Measurements from ENCODE around the gene FXR2.

FXR2 gene

DNA sequence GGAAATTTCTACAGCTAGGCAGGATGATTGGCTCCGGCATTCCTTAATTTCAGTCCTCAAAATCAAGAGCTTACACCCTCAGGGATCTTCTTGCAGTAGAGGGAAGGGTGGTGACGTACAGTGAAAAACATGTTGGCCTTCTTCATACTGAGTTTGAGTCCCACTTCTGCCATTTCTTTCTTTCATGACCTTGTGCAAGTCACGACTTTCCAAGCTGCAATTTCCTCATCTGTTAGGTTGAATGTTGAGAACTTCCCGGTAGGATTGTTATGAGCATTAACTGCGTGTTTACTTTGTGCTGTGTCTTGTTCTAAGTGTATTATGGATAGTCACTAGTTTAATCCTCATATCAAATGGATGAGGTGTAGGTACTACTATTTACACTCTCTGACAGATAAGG, 45.1 kb downstream of the FXR2 start:
- DNase-seq, result no peak

DNA sequence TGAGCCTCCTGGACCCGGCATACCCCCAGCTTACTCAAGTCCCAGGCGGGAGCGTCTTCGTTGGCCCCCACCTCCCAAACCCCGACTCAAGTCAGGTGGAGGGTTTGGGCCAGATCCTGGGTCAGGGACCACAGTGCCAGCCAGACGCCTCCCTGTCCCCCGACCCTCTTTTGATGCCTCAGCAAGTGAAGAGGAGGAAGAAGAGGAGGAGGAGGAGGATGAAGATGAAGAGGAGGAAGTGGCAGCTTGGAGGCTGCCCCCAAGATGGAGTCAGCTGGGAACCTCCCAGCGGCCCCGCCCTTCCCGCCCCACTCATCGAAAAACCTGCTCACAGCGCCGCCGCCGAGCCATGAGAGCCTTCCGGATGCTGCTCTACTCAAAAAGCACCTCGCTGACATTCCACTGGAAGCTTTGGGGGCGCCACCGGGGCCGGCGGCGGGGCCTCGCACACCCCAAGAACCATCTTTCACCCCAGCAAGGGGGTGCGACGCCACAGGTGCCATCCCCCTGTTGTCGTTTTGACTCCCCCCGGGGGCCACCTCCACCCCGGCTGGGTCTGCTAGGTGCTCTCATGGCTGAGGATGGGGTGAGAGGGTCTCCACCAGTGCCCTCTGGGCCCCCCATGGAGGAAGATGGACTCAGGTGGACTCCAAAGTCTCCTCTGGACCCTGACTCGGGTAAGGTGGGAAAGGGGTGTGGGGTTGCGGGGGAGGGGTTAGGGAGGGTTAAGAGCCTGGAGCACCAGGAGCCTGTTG, 51.4 kb downstream of the FXR2 start:
- no peak for DNase-seq

DNA sequence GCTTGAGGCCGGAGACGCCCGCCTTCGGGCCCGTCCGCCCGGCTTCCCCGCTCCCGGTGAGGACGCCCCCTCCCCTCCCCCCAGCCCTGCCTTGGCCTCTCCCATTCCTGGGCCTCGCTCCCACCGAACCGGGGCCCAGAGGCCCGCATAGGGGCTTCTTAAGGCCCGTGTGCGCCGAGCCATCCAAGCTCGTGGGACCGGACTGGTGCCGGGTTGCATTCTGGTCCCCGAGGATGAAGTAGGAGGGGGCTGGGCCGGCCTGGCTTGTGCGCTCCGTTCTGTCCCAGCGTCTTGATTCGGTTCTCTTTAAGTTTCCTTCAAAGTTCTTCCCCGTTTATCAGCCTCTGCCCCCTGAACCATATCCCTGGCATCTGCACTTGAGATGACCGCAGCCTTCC, 52.5 kb downstream of the FXR2 start:
- DNase-seq, result no peak

DNA sequence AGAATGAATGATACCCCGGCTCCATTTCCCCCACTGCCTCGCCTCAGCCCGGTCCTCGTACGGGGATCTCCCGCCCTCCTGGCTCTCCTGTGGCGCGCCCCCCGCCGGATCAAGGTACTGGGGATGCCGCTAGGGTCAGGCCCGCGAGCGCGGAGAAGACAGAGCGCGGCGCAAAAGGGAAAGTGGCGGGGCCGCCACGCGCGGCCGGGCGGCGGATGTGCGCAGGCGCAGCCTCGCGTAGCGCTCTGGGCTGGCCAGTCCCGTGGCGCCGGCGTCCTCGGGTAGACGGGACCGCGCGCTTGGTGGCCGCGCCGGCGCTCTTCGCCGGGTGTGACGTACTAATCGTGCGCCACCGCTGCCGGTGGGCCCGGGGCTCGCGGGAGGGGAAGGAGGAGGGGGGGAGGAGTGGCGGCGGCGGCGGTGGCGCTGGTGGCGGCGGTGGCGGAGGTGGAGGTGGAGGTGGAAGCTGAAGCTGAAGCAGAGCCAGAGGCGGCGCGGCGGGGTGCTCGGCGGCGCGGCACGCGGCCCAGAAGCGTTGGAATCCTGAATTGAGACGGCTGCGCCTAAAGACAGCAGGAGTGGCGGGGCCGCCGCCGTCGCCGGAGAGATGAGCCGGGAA, 53.0 kb downstream of the FXR2 start, which contains the start of gene SENP3:
SENP3 (plus strand) TSS at position 331 of the 619 bp plus-strand sequence. CDS start 1,158 bp downstream, outside the sequence.
- peak; percentile 88 for DNase-seq

DNA sequence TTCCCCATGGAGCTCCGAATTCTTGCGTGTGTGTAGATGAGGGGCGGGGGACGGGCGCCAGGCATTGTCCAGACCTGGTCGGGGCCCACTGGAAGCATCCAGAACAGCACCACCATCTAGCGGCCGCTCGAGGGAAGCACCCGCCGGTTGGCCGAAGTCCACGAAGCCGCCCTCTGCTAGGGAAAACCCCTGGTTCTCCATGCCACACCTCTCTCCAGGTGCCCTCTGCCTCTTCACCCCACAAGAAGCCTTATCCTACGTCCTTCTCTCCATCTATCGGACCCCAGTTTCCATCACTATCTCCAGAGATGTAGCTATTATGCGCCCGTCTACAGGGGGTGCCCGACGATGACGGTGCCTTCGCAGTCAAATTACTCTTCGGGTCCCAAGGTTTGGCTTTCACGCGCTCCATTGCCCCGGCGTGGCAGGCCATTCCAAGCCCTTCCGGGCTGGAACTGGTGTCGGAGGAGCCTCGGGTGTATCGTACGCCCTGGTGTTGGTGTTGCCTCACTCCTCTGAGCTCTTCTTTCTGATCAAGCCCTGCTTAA, 53.6 kb downstream of the FXR2 start:
- peak; percentile 74 for DNase-seq

DNA sequence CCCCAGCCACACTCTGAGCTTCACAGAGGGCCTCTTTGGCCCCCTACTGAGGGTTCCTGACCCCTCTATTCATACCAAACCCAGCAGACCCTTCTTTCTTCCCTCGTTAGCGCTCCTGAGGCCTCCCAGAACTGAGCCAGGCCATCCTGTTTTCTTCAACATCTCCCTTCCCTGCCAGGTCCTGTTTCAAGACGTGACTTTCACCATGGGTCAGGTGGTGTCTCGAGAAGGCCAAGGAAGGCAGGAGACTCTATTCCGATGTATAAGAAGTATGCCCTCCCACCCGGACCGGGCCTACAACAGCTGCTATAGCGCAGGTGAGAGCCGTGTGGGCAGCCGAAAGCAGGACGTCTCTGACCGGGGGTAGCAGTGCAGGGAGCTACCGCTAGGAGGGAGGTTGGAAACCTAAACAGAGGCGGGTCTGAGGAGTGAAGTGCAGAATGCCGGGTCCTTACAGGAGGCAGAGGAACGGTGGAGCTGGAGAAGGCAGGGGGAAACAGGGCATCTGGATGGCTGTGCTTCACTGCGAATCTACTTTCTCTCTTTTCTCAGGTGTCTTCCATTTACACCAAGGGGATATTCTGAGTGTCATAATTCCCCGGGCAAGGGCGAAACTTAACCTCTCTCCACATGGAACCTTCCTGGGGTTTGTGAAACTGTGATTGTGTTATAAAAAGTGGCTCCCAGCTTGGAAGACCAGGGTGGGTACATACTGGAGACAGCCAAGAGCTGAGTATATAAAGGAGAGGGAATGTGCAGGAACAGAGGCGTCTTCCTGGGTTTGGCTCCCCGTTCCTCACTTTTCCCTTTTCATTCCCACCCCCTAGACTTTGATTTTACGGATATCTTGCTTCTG, 54.3 kb downstream of the FXR2 start:
- DNase-seq, result no peak

DNA sequence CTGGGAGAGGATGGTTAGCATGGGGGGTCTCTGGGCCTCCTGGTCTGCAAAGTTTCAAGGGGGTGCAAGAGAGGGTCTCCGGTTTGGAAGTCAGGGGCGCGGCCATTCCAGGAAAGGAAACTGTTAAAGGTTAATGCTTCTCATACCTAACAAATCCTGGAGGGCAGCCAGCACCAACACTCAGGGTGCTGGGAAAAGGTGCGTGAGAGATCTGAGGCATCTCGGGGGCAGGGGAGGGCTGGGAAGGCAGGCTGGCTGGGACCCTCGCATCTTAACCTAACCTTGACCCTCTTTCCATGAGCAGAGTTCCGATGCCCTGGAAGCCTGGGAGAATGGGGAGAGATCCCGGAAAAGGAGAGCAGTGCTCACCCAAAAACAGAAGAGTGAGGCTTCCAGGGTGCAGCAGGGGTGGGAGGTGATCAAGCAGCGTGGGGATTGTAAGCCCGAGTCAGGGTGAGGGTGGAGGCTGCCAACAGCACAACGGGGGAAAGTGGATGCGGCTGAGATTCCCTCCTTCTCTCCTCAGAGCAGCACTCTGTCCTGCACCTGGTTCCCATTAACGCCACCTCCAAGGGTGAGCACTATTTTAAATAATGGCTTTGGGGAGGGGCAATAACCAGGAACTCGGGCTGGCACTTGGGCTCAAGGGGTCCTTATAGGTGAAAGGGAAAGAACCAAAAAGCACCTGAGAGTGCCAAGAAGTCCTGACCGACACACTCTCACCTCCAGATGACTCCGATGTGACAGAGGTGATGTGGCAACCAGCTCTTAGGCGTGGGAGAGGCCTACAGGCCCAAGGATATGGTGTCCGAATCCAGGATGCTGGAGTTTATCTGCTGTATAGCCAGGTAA, 55.2 kb downstream of the FXR2 start:
- no peak for DNase-seq

DNA sequence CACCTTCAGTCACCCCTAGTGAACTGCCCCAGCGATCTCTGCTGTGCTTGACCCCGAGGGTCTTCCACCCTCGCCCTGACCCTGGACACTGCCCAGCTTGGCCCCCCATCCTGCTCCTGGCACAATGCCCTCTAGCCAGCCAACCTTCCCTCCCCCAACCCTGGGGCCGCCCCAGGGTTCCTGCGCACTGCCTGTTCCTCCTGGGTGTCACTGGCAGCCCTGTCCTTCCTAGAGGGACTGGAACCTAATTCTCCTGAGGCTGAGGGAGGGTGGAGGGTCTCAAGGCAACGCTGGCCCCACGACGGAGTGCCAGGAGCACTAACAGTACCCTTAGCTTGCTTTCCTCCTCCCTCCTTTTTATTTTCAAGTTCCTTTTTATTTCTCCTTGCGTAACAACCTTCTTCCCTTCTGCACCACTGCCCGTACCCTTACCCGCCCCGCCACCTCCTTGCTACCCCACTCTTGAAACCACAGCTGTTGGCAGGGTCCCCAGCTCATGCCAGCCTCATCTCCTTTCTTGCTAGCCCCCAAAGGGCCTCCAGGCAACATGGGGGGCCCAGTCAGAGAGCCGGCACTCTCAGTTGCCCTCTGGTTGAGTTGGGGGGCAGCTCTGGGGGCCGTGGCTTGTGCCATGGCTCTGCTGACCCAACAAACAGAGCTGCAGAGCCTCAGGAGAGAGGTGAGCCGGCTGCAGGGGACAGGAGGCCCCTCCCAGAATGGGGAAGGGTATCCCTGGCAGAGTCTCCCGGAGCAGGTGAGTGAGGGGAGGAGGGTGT, 56.0 kb downstream of the FXR2 start, which contains the start of gene TNFSF13:
TNFSF13 (plus strand) TSS at position 207 of the 776 bp plus-strand sequence; CDS start at position 497, 290 bp downstream.
- no peak for DNase-seq

DNA sequence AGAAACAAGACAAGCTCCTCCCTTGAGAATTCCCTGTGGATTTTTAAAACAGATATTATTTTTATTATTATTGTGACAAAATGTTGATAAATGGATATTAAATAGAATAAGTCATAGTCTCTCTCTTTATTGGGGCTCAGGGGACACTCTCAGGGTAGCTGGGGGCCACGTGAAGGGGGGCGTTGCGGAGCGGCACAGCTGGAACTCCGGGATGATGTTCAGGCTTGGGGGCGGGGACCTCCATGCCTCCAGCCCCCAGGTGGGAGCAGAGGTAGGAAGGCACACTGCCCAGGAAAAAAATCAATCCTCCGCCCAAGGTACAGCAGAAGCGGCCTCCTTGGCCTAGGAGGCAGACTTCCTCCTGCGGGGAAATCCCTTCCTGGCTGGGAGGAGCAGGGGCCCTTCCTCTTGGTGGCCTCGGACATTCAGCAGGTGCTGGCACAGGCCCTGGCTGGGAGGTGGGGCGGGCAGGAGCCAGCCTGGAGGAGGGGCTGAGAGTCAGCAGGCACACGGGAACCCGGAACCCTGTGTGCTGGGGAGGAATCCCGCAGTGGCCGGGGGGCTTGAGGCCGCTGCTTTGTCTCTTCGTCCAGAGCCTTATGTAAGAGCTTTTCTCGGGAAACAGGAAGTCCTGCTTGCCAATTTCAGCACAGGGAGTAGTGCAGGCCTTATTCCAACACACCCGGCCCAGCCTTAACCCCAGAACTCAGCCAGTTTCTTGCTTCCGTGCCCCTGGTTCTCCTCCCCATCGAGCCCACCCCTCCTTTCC, 56.7 kb downstream of the FXR2 start:
- peak; percentile 42 for DNase-seq

DNA sequence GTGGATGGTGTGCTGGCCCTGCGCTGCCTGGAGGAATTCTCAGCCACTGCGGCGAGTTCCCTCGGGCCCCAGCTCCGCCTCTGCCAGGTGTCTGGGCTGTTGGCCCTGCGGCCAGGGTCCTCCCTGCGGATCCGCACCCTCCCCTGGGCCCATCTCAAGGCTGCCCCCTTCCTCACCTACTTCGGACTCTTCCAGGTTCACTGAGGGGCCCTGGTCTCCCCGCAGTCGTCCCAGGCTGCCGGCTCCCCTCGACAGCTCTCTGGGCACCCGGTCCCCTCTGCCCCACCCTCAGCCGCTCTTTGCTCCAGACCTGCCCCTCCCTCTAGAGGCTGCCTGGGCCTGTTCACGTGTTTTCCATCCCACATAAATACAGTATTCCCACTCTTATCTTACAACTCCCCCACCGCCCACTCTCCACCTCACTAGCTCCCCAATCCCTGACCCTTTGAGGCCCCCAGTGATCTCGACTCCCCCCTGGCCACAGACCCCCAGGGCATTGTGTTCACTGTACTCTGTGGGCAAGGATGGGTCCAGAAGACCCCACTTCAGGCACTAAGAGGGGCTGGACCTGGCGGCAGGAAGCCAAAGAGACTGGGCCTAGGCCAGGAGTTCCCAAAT, 57.4 kb downstream of the FXR2 start:
- no peak for DNase-seq

DNA sequence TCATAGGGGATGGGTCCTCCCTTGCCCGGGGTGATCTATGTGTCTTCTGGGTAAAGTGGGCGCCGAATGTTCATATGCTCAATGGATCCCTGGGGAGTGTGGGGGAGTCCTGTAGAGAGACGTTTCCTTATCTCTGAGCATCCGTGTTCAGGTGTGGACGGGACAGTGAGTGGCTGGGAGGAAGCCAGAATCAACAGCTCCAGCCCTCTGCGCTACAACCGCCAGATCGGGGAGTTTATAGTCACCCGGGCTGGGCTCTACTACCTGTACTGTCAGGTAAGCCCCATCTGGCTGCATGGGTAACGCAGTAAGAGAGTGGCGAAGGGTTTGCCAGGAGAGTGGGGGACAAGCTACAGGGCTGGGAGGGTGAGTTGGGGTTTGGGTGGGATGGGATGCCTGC, 58.1 kb downstream of the FXR2 start:
- DNase-seq, result no peak

DNA sequence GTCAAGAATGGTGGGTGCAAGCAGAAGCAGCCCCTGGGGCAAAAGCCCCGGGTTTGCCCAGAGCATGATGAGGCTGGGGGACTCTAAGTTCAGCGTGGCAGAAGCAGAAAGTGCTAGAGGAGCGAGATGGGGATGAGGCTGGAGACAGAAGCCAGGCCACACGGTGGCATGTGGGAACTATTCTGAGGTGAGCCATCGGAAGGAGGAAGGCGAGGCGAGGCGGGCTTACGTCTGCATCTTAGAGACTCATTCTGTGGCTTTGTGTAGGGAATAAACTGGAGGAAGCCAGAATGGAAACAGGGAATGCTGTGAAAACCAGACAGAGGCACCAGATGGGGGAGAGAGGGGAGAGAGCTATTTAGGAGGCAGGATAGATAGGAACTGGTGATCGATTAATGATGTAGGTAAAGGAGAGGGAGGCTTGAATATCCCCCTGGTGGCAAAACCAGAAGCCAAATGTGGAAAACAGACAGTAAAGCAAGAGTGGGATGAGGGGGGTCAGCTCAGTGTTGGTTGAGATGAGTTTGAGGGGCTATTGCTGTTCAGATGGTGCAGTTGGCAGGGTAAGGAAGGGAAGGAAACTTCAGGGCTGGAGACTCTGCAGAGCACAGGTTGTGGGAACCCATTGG, 59.3 kb downstream of the FXR2 start:
- DNase-seq, result no peak

DNA sequence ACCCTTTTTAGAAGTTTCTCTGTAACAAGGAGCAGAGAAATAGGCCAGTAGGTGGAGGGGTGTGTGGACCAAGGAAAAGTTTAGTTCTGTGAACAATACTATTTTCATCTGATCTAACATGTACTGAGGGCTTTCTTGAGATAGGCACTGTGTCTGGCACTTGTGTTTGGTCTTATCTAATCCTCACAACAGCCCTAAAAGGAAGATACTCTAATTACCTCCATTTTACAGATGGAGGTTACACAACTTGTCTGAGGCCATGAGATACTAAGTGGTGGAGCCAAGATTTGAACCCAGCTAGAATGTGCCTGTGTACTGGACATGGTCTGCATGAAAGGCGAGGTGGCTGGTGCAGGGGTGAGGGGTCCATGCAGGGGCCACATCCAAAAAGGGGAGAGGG, 61.3 kb downstream of the FXR2 start:
- no peak for DNase-seq

DNA sequence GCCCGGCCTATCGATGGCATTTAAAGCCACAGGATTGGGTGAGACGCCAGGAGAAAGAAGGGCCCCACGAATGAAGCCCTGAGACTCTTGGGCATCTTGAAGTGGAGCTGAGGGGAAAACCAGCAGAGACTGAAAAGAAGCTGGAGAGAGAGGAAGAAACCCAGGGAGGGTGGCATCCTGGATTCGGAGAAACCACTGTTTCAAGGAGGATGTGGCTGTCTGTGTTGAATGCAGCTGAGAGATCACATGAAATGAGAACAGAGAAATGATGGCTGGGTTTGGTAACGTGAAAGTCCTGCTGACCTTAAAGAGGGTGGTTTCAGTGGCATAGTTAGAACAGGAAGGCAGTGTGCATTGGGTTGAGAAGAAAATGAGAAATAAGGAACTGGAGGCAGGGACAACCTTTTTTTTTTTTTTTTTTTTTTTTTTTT, 62.1 kb downstream of the FXR2 start:
- no peak for DNase-seq

DNA sequence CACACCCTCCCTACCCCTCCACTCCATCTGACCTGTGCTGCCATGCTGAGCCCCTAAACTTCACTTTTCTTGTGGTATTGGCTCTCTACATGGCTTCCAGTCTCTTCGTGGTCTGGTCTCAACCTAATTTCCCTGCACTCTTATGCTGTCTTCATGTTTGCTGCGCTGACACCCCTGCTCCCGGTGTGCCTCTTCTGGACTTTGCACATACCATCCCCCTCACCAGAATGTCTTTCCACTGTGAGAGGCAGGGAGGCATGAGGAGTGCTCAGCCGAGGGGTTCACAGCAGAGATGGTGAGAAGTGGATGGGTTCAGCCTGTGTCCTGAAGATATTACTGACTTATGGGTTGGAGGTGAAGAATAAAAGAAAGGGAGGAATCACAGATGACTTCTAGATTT, 63.3 kb downstream of the FXR2 start:
- DNase-seq, result no peak

DNA sequence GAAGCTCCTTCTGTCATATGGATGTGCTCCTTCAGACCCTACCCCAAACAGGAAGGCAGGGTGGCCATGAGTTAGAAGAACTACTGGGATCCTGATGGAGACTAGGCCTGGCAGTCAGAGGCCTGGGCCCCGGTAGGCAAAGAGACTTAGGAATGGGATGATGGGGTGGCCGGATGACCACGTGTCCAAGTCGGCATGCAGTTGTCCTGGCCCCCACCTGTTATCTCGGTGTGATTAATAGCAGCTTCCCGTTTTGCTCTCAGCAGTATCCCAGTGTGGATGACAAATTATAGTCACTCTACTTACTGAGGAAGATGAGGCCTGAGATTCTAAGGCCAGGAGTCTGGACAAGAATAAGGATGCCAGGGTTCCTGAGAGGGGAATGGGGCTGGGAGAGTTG, 64.4 kb downstream of the FXR2 start:
- DNase-seq, result no peak

DNA sequence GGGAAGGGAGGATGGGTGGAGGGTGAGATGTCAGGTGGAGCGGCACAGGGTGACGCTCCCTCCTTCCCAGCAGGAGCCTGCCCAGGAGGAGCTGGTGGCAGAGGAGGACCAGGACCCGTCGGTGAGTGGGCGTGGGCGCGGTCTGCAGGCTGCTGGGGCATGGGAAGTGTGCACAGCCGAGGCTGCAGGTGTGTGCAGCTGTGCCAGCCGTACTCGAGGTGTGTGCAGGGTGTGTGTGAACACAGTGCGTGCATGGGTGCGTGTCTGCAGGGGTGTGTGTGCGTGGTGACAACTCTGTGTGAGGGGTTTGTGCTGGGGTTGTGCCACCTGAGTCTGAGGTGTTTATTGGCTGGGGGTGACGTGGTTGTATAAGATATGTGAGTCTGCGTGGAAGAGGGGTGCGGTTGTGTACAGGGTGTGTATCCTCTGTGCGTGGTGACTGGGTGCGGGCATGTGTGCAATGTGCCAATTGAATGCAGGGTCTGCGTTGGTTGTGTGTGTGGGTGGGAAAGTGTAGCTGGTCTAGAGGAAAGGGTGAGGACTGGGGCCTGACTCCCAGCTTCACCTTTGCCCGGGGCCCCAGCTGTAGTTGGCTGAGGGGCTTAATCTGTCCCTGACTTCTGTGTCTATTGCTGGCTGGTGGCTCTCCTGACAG, 65.2 kb downstream of the FXR2 start:
- no peak for DNase-seq

DNA sequence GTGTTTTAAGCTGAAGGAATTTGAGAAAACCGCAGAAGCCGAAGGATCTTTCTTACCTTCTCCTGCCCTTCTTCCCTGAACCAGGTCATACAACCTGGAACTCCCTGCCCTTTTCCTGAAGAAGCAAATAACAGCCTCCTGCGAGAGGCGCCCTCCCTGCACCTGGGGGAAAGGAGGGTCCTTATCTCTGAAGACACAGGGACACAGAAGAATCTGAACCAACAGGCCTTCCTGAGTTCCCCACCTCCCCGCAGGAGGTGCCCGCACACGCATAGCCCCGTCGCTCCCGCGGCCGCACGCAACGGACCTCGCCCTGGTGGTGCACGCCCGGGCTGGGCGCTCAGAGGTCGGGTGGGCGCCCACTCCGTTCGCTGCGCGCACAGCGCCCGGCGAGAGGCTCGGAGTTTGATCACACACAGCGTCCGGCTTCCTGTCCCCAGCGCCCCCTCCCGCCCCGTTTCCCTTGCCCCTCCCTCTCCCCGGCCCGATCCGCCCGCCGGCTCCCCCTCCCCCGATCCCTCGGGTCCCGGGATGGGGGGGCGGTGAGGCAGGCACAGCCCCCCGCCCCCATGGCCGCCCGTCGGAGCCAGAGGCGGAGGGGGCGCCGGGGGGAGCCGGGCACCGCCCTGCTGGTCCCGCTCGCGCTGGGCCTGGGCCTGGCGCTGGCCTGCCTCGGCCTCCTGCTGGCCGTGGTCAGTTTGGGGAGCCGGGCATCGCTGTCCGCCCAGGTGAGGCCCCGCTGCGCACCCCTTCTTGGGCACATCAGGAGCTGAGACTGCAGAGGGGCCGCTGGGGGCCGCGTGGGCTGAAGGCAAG, 65.9 kb downstream of the FXR2 start, which contains the start of gene TNFSF12:
TNFSF12 (plus strand) TSS at position 474 of the 816 bp plus-strand sequence; CDS start at position 570, 96 bp downstream.
- DNase-seq, result peak; percentile 12

All from NCI-H345 (cell line).